Endothelial cell of umbilical vein (primary cell): Measurements from ENCODE around the gene TP53AIP1.

Experiments used
- CTCF ChIP-seq, 2 donors: IDR thresholded peaks; 1 replicate in 1 of 2; 2 replicates in 1 of 2; pipeline ENCODE4 v1.5.1; 2011; ENCODE audit warnings: low read length in 2 of 2, mild to moderate bottlenecking in 2 of 2, moderate library complexity in 2 of 2, control low read depth in 1 of 2, inconsistent platforms in 1 of 2, low read depth in 1 of 2; ENCODE audit not compliant: insufficient read depth in 1 of 2; ENCODE audit errors: extremely low read depth in 1 of 2
- EZH2 ChIP-seq: IDR thresholded peaks from 2 replicates; pipeline ENCODE4 v1.6.1; 2012; ENCODE audit warnings: borderline replicate concordance, low read depth, mild to moderate bottlenecking, moderate library complexity, low read length, inconsistent platforms; ENCODE audit not compliant: severe bottlenecking
- FOS ChIP-seq: IDR thresholded peaks from 2 replicates; pipeline ENCODE4 v1.6.1; 2011; ENCODE audit warnings: mild to moderate bottlenecking, low read length, moderate library complexity, borderline replicate concordance; ENCODE audit not compliant: insufficient read depth
- GATA2 ChIP-seq: IDR thresholded peaks from 2 replicates; pipeline ENCODE4 v1.7.0; 2011; ENCODE audit warnings: low read depth, mild to moderate bottlenecking, moderate library complexity, mixed read lengths, low read length; ENCODE audit not compliant: insufficient read length, insufficient read depth
- JUN ChIP-seq: IDR thresholded peaks from 2 replicates; pipeline ENCODE4 v1.6.1; 2011; ENCODE audit warnings: borderline replicate concordance, low read depth; ENCODE audit not compliant: insufficient read length, insufficient read depth
- MAX ChIP-seq: IDR thresholded peaks from 2 replicates; pipeline ENCODE4 v1.6.1; 2011; ENCODE audit not compliant: insufficient read depth, insufficient read length
- MYC ChIP-seq: IDR thresholded peaks from one replicate; pipeline ENCODE4 v1.6.1; 2011; ENCODE audit warnings: mild to moderate bottlenecking, low read depth, low read length
- POLR2A ChIP-seq: IDR thresholded peaks from 2 replicates; pipeline ENCODE4 v1.6.1; 2012; ENCODE audit warnings: low read depth, mild to moderate bottlenecking, control low read depth, low read length
- POLR2AphosphoS5 ChIP-seq: IDR thresholded peaks from 2 replicates; pipeline ENCODE4 v1.6.1; 2012; ENCODE audit warnings: low read depth, mild to moderate bottlenecking, control low read depth, low read length, moderate library complexity; ENCODE audit not compliant: insufficient read depth

GRCh38 chr11:128896356-128896755 is 46.3 kb downstream of the TP53AIP1 start:
- TF ChIP-seq POLR2A (no peak), CTCF (IDR thresholded peaks at IDR 0.05; ENCODE audit: extremely low read depth in 1 of 2, insufficient read depth in 1 of 2, low read depth in 1 of 2, low read length in 2 of 2) (no peak), EZH2 (no peak), MAX (no peak), POLR2AphosphoS5 (no peak), MYC (no peak), GATA2 (no peak), FOS (no peak), JUN (no peak)
